NCI-H1694 treated with DMSO at 0.1 percent for 48 hours (cell line): ENCODE data around the gene EHD1.

Source experiments
- DNase-seq: peaks from one replicate; lab custom pipeline; 2025; lab: John Stamatoyannopoulos, UW

EHD1 gene

DNA sequence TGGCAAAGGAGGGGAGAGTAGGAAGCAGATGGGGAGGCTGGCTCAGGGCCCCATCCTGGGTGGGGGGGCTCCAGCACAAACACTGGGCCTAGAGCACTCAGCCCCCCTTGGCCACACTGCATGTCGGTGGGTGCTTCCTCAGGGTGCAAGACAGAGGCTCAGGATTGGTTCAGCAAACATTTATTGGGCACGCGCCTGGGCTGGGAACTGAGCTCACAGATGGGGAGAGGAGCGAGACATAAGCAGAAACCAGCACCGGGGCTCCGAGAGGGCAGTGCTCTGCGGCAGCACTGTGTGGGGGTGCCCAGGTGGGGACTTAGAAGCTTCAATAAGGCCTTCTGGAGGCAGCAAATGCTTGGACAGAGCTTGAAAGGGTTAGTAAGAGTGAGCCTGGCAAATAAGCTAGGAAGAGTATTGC lies 12.1 kb upstream of the EHD1 start:
- DNase-seq = peak; percentile 43

DNA sequence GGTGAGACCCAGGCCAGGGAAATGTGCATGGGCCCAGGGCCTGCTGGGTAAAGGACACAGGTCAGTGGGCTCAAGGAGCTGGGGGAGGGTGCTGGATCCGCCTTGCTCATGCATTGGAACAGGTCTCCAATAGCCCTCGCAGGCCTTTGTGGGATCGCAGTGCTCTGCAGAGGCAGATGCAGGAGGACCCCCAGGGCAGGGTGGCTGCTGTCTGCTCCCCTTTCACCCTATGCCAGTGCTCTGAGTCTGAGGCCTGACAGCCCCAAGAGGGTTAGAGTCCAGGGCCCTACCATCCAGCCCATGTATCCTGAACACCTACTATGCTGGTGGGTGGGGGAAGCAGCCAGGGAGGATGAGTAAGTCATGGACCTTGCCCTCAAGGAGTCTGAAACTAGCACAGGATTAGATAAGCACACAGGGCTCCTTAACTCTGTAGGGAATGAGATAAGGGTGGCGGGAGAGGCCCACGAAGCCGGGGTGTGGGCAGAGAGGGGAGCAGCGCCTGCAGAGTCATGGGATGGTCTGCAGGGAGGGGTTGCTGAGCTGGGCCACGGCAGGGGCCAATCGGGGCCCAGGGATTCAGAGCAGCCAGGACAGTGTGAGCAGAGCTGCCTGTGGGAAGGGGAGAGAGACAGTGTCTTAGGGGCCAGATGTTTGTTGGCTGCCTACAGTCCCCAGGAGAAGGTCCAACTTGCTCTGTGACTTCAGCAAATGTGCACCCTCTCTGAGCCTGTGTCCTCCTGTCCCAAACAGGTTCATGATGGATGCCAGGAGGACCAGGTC lies 10.5 kb upstream of the EHD1 start:
- no peak for DNase-seq

DNA sequence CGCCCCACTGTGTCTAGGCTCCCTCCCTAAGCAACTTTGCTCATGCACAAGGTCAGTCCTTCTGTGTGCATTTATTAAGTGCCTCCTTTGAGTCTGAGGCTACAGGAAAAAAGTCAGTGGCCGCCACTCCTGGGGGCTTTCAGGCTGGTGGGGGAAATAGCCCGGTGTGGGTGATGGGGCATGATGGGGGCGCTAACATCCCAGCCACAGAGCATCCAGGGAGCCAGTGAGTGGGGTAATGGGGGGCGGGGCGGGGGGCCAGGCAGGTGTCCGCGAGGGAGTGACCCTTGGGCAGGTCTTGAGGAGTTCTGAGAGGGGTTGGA lies 9.9 kb upstream of the EHD1 start:
- DNase-seq = no peak

GRCh38 chr11:64887757-64888405 lies 9.5 kb upstream of the EHD1 start:
- DNase-seq = peak; percentile 15

DNA sequence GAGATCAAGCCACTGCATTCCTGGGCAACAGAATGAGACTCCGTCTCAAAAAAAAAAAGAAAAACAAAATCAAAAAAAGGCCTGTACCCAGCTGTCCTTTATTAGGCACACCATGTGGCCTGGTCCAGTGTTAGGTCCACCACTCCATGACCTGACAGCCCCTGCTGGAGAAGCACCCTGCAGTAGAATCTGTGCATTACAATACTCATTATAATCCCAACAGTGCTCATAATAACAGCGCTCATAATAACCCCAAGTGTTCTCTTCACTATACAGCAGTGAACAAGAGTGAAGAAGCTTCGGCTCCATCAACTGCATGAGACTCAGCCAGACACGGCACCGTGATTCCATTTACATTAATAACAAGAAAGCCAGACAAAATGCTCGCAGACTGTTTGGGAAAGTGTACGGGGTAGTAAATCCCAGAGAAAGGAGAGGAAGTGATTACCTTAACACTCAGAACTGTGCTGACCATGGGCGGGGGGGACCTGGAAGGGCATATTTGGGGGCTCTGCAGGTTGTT lies 8.9 kb upstream of the EHD1 start:
- DNase-seq = no peak

DNA sequence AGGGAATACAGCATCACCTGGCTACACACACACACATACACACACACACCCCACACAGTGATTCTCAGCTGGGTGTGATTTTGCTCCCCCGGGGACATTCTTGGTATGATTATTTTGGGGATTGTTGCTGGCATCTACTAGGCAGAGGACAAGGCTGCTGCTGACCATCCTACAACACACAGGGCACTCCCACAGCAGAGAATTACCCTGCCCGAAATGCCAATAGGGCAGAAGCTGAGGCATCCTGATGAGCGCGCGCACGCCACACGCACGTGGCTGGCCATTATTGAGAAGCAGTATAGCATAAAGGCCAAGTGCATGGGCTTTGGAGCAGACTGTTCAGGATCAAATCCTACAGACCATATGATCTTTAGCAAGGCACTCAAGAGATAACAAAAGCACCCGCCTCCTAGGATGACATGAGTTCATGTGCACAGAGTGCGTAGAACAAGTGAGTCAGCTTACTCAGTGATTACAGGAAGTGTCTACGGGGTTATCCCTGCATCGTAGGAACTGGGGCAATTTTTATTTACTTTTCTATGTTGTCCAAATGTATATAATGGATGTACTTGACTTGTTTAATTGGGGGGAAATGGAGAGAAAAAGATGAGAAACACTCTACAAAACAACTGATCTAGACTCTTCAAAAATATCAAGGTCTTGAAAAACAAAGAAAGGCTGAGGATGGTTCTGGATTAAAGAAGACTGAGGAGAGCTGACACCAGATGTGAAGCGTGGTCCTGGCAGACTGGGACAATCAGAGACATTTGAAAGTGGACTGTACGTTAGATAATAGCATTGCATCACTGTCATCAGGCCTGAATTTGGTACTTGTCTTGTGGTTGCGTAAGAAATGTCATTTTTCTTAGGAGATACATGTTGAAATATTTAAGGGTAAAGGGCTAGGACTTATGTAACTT lies 7.2 kb upstream of the EHD1 start:
- DNase-seq = peak; percentile 6

DNA sequence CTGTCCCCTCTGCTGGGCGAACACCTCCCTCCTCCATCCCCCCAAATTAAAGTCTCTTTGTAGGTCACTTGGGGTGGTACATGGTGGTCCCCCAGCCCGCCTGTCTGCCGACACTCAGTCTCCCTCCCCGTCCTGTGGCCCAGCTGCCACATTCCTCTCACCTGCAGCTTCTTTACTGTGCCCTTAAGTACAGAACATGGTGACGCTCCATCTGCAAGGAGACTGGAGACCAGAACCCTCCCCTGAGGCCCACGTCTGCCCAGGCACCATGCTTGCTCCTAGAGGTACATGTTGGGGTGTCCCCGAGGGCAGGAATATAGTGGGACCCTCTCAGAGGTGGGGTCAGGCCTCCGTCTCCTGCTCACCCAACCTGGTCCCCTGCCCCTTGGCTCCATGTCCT lies 5.6 kb upstream of the EHD1 start:
- DNase-seq = no peak

DNA sequence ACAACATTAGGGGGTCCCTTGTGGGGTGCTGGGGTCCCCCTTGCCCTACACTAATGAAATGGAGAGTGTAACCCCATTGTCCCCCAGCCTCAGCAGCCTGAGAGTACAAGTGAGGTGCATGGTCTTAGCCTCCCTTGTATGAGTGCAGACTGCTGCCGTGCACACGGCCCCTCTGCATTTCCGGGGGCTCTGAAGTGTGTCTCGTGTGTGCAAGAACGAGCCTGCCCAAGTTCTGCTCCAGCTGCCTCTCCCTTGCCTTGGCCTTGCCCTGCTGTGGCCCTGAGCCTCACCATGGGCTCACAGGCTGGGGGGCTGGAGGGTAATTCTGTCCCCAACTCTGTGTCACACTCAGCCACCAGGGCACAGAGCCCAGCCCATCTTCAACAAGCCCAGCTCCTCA lies 5.2 kb upstream of the EHD1 start:
- no peak for DNase-seq

GRCh38 chr11:64882243-64882642 lies 3.8 kb upstream of the EHD1 start:
- no peak for DNase-seq

- no peak for DNase-seq
Observed at GRCh38 chr11:64881476-64881875, 3.1 kb upstream of the EHD1 start.

DNA sequence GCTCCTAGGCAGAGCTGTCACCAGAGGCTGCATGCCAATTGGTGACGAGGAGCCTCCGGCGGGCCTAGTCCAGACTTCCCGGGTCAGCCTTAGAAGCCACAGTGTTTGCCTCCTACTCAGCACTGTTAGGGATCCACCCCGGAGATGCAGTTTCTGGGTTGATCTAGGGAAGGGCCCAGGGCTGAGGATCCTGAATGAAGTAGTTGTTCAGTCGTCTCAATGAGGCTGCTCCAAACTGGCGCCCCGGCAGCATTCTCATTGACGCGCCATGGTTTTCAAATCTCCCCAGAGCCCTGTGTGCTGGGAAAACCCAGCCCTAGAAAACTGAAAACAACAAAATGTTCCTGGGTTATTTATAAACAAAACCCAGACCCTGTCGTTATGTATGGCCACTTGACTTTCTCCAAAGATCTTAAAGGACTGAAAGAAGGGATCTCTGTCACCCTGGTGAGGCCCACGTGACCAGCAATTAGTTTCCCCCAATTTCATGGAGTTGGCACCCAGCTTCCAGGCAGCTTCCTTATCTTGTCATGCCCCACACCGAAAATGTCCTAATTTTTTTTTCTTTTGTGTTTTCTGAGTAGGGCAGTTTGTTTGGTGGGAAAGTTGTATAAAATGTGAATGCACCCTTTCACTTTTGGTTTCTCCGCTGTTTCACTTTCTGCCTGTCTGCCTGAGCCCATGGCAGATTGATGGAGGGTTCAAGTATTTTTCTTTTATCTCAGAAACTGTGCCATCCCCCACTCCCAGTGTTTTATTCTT lies 2.0 kb upstream of the EHD1 start:
- no peak for DNase-seq

DNA sequence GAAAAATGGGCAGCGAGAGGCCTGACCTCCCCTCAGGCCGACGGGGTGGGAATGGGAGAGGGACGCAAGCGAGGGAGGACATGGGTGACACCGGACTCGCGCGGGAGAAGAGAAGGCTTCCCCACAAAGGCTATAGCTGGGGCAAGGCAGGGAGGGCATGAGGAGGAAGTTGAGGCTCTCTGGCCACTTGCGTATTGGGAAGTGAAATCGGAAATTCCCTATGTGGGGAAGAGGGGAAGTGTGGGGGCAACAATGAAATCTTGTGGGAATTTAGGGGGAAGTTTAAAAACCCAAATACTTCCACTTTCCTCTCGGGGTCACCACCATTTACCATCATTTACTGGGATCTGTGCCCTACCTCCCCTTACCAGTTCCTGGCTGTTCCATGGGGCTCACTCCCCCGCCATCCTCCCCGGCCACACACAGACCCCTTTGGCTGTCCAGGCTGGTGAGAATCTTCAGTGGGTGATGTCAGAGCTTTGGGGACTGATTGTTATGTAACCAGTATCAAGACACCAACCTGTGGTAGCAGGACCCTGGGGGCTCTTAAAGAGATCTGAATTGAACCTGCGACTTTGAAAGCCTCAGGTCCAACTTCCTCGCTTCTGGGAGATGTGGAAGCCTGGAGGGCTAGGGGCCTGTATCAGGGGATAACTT lies 951 bp upstream of the EHD1 start:
- DNase-seq = no peak

DNA sequence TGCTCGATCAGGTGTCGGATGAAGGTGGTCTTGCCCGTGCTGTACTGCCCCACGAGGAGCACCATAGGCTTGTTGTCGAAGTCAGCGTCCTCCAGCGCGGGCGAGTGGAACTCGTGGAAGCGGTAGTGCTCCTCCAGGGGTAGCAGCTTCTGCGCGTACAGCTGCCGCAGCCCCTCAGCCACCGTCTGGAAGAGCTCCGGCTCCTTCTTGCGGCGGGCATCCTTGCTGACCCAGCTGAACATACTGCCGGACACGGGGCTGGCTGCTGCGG lies 263 bp downstream of the EHD1 start:
- no peak for DNase-seq

DNA sequence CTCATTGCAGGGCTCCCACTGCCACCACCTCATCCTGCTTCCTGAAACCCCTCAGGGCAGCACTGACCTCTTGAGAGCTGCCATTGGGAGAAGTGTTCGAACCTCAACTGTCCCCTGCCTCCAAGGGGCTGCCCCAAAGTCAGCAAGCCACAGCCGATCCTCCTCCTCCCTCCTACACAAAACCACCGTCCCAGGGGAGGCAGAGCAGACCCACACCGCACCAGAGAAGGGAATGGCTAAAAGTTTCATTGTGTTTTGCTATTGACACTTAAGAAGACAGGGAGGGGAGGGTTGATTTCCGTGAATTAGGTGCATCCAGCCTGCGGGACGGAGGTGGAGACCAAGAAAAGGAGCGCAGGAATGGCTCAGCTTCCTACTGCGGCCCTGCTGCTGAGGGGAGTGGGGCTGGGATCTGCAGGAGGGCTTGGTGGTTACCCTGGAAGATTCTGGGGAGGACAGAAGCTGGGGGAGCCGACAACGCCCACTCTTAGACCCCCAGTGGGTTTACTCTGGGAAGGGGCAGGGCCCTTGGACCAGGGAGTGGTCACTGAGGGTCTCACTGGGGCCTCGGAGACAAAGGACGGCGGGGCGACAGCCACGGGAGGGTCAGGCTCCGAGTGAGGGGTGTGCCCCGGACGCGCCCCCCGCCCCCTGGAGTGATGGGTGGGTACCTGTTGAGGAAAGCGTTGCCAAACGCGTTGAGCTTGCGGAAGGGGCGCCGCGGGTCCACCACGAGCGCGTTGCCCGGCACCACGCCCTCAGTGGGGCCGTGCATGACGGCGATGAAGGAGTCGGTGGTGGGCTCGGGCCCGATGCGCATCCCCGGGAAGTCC lies 815 bp downstream of the EHD1 start:
- DNase-seq = no peak

- DNase-seq = no peak
Observed at GRCh38 chr11:64876835-64877341, 1.5 kb downstream of the EHD1 start.

DNA sequence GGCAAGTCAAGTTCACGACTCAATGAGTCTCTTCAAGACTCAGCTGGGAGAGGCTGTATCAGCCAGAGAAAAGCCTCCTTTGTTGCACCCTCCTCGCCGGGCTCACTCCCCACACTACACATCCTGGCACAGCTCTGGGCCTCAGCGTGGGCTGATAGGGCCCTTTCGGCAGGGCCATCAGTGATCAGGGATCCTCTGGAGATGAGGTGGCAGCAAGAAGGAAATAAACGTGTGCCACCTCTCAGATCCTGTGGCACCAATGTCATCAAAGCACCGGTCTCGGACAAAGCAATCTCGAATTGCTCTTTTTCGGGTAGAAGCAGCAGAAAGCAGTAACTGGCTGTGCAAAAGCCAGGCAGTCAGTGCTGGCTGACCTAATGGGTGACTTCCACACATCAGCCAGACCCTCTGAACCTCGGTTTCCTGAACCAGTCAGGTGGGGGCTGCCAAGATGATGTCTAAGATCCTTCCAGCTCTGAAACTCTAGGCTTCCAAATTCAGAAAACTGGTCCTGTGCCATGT lies 2.1 kb downstream of the EHD1 start:
- DNase-seq = no peak

- no peak for DNase-seq
Observed at GRCh38 chr11:64875369-64876228, 2.8 kb downstream of the EHD1 start.

DNA sequence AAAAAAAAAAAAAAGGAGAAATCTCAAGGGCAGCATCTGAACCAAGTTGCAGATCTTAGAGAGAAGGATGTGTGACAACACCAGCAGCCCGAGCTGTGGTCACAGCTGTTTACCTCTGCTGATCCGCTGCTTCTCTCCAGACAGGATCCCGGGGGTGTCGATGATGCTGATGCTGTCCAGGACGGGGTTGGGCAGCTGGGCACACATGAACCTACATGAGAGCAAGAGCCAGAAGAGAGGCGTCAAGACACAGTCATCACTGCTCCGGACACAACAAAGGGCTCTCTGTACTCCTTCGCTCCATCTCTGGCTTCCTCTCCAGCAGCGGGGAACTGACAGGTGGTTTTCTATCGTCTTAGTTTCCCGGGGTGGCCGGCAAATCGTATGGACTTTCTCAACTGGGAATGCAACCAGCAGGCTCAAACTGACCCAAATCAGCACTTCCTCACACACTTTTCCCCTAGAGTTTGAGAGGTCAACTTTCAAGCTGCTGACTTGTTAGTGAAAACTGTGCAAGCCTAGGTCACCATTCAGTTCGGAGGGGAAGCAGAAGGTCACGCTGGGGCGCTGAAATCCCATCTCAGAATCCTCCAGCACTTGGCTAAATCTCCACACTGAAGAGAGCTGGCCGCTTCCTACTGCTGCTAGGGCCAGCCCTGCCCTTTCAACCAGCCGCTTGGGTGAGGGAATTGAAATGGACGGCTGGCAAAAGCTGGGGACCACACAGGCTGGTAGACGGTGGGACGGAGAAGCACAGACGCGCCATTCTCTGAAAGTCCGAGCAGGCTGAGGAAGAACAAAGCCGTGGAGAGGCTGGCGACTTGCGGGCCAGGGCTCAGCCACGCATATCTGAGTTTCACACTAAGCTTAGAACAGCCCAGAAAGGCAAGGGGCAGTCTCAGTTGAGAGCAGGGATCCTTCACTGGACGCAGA lies 3.8 kb downstream of the EHD1 start:
- DNase-seq = no peak
